Left lung (tissue), 14 donors: Measurements from ENCODE around the gene ZNF768. TPM values are rescaled to one million over a fixed set of nuclear protein-coding genes. Genes with fewer than 3 reads are reported as not detected.
A peak's percentile ranks its signal among the peaks of the same experiment; 100 is the strongest.

Experiments
- ATAC-seq: fragments of 200-7000 bp; cut with Tn5 transposase; one replicate; pipeline ENCODE4 v1.9.1; 2020; ENCODE audit warnings: moderate library complexity
- DNase-seq, 4 donors: peaks; one replicate each; pipeline ENCODE4 v3.0.0-alpha.2; 2013 to 2020
- H3K27ac ChIP-seq, 2 donors: fragments of 200-600 bp; sonication (generic) in 1 of 2; one replicate each; pipeline versions ENCODE4 v1.5.0 to v1.8.0; 2020 to 2021
- H3K27me3 ChIP-seq, 2 donors: fragments of 200-600 bp; sonication (generic) in 1 of 2; one replicate each; pipeline versions ENCODE4 v1.5.0 to v1.8.0; 2020 to 2021
- H3K36me3 ChIP-seq, 2 donors: fragments of 200-600 bp; sonication (generic) in 1 of 2; one replicate each; pipeline versions ENCODE4 v1.5.0 to v1.8.0; 2020 to 2021
- H3K4me1 ChIP-seq, 2 donors: fragments of 200-600 bp; one replicate each; pipeline ENCODE4 v1.8.0; 2021
- H3K4me3 ChIP-seq, 2 donors: fragments of 200-600 bp; sonication (generic) in 1 of 2; one replicate each; pipeline versions ENCODE4 v1.5.0 to v1.8.0; 2020 to 2021; ENCODE audit warnings: mild to moderate bottlenecking in 1 of 2
- H3K9me3 ChIP-seq, 2 donors: fragments of 200-600 bp; sonication (generic) in 1 of 2; one replicate each; pipeline versions ENCODE4 v1.5.0 to v1.8.0; 2020 to 2021
- intact Hi-C, 2 donors: fragments of 100-400 bp; cut with DNase I; formaldehyde crosslinking; loops; one replicate each; pipeline versions ENCODE4 v1.11.2 to v1.14.2; 2022
- long read RNA-seq, 12 donors: library from polyadenylated mRNA in 2 of 12; unstranded in 2 of 12; transcript quantifications; one replicate each; pipeline ENCODE4 v2.0.0 and lab custom pipeline, GENCODE V29; 2019 to 2026
- polyA plus RNA-seq, 6 donors: library from polyadenylated mRNA; unstranded; fragments of 120-200 nt; gene quantifications; one replicate each; pipeline ENCODE4 v1.2.1, GENCODE V29; 2013; ENCODE audit not compliant: insufficient read length in 6 of 6
- total RNA-seq, 2 donors: library from RNA; stranded (reverse); fragmentation: NEBNext Ultra II Directional; extraction: Animal tissue kit (Norgen Biotek cat#: 25700); gene quantifications; one replicate each; pipeline ENCODE4 v1.2.1, GENCODE V29; 2021
- TF ChIP-seq, protein P1 (sequence below), 2 donors: fragments of 200-600 bp; sonication (generic) in 1 of 2; IDR thresholded peaks; one replicate each; pipeline versions ENCODE4 v1.5.0 to v1.8.0; 2021; ENCODE audit warnings: antibody characterized with exemption in 2 of 2
- donor health status: DM: no; HTN: yes; CAD: no.
- donor health status: DM: no; HTN: no; CAD: no.

ZNF768 gene
- 10 to 100 TPM; 26.1 to 26.4 TPM for total RNA-seq
- polyA plus RNA-seq: 10 to 100 TPM; 31.6 to 42.2 (median 35.0) TPM
- long read RNA-seq, donor 1, transcript ZNF768-201 (2 exons, 2,315 nt): major isoform, 30 of 30 reads
- long read RNA-seq, donor 1, partial matches to known transcripts: 0 of 30 reads
- long read RNA-seq, donor 1, other reads (novel, unspliced or antisense): 0 of 30 reads
- long read RNA-seq, donor 2, transcript ZNF768-201 (2 exons, 2,315 nt): major isoform, 21 of 23 reads
- long read RNA-seq, donor 2, partial matches to known transcripts: 0 of 23 reads
- long read RNA-seq, donor 2, other reads (novel, unspliced or antisense): 0 of 23 reads
- long read RNA-seq, donor 3, transcript ZNF768-201 (2 exons, 2,315 nt): major isoform, 14 of 15 reads
- long read RNA-seq, donor 3, partial matches to known transcripts: 0 of 15 reads
- long read RNA-seq, donor 3, other reads (novel, unspliced or antisense): 0 of 15 reads
- long read RNA-seq, donor 4: 0 reads
- long read RNA-seq, donor 5, transcript ZNF768-201 (2 exons, 2,315 nt): major isoform, 18 of 18 reads
- long read RNA-seq, donor 5, partial matches to known transcripts: 0 of 18 reads
- long read RNA-seq, donor 5, other reads (novel, unspliced or antisense): 0 of 18 reads
- long read RNA-seq, donor 6, transcript ZNF768-201 (2 exons, 2,315 nt): major isoform, 11 of 12 reads
- long read RNA-seq, donor 6, partial matches to known transcripts: 0 of 12 reads
- long read RNA-seq, donor 6, other reads (novel, unspliced or antisense): 0 of 12 reads
- long read RNA-seq, donor 7, transcript ZNF768-201 (2 exons, 2,315 nt): major isoform, 5 of 5 reads
- long read RNA-seq, donor 7, partial matches to known transcripts: 0 of 5 reads
- long read RNA-seq, donor 7, other reads (novel, unspliced or antisense): 0 of 5 reads
- long read RNA-seq, donor 8, transcript ZNF768-201 (2 exons, 2,315 nt): major isoform, 27 of 27 reads
- long read RNA-seq, donor 8, partial matches to known transcripts: 0 of 27 reads
- long read RNA-seq, donor 8, other reads (novel, unspliced or antisense): 0 of 27 reads
- long read RNA-seq, donor 9: 0 reads
- long read RNA-seq, donor 10: 0 reads
- long read RNA-seq, donor 11: 0 reads
- long read RNA-seq, donor 12, transcript ZNF768-201 (2 exons, 2,315 nt): major isoform, 15 of 17 reads
- long read RNA-seq, donor 12, partial matches to known transcripts: 0 of 17 reads
- long read RNA-seq, donor 12, other reads (novel, unspliced or antisense): 0 of 17 reads

DNA sequence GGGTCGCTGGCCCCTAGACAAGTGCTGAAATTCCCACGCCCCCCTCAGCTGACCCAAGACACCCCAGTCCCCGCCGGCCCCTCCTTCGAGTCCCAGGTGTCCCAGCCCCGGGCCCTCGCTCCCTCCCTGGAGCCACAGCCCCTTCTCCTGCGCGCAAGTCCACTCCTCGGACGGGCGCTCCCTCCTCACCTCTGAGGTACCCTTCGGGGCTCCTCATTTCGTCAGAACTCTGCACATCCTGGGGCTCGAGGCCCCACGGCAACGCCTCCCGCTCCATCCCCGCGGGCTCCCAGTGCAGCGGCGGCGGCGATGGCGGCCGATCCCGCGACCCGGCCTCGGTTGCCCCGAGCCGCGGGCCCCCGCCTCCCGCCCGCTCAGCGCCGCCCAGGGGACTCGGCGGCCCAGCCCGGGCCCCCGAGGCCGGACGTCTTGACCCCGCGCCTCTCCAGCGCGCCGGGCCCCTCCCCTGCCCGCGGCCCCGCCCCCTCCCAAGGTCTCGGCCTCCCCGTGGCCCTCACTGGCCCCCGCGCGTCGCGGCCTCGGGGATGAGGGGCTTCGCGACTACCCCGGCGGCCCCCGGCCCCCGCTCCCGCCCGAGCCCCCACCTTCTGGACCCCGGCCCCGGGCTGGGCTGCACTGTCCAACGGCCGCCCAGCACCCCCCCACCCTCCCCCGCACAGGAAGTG is at the start of gene ZNF768:
Gene ZNF768, minus strand, starts transcription at position 430 of the 686 bp plus-strand sequence. Its CDS starts 153 bp downstream, at position 277.
- TF ChIP-seq, protein P1, sequence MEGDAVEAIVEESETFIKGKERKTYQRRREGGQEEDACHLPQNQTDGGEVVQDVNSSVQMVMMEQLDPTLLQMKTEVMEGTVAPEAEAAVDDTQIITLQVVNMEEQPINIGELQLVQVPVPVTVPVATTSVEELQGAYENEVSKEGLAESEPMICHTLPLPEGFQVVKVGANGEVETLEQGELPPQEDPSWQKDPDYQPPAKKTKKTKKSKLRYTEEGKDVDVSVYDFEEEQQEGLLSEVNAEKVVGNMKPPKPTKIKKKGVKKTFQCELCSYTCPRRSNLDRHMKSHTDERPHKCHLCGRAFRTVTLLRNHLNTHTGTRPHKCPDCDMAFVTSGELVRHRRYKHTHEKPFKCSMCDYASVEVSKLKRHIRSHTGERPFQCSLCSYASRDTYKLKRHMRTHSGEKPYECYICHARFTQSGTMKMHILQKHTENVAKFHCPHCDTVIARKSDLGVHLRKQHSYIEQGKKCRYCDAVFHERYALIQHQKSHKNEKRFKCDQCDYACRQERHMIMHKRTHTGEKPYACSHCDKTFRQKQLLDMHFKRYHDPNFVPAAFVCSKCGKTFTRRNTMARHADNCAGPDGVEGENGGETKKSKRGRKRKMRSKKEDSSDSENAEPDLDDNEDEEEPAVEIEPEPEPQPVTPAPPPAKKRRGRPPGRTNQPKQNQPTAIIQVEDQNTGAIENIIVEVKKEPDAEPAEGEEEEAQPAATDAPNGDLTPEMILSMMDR (IDR thresholded peaks at IDR 0.05): no peak
- intact Hi-C loops: no loop called here
- H3K27ac ChIP-seq: peak within 1 kb of the TSS; percentile 98 to 100
- peak in 2 of 4 donors; percentile 57 to 93 for DNase-seq
- no peaks in the 10 kb centered on the region for H3K27me3 ChIP-seq
- H3K4me1 ChIP-seq: peaks cover 14 to 37% of the 10 kb centered on the region in 2 donors
- peak within 1 kb of the TSS; percentile 86 to 87 for H3K4me3 ChIP-seq
- no peaks in the 10 kb centered on the region for H3K9me3 ChIP-seq
- peak; percentile 37 for ATAC-seq
- H3K36me3 ChIP-seq: peaks cover 0 to 28% of the 10 kb centered on the region in 2 donors

DNA sequence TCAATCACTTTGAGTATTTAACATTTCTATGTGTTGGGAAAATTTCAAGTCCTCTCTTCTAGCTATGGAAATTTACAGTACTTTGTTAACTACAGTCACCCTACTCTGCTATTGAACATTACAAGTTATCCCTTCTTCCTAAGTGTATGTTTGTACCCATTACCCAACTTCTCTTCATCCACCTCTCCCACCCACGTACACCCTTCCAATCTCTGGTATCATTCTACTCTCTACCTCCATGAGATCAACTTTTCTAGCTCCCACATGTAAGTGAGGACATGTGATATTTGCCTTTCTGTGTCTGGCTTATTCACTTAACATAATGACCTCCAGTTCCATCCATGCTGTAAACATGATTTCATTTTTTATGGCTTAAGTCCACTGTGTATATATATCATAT is 48.3 kb upstream of the ZNF768 start:
- Histone ChIP-seq H3K9me3 (no peaks in the 10 kb centered on the region), H3K4me1 (peaks cover 5 to 25% of the 10 kb centered on the region in 2 donors), H3K36me3 (peaks cover 0 to 31% of the 10 kb centered on the region in 2 donors), H3K27me3 (no peaks in the 10 kb centered on the region), H3K4me3 (no peak overlapping the region), H3K27ac (no peak overlapping the region)
- DNase-seq: no peak
- no peak for ATAC-seq
- TF ChIP-seq, protein P1 (IDR thresholded peaks at IDR 0.05): no peak
- intact Hi-C loops: no loop called here

DNA sequence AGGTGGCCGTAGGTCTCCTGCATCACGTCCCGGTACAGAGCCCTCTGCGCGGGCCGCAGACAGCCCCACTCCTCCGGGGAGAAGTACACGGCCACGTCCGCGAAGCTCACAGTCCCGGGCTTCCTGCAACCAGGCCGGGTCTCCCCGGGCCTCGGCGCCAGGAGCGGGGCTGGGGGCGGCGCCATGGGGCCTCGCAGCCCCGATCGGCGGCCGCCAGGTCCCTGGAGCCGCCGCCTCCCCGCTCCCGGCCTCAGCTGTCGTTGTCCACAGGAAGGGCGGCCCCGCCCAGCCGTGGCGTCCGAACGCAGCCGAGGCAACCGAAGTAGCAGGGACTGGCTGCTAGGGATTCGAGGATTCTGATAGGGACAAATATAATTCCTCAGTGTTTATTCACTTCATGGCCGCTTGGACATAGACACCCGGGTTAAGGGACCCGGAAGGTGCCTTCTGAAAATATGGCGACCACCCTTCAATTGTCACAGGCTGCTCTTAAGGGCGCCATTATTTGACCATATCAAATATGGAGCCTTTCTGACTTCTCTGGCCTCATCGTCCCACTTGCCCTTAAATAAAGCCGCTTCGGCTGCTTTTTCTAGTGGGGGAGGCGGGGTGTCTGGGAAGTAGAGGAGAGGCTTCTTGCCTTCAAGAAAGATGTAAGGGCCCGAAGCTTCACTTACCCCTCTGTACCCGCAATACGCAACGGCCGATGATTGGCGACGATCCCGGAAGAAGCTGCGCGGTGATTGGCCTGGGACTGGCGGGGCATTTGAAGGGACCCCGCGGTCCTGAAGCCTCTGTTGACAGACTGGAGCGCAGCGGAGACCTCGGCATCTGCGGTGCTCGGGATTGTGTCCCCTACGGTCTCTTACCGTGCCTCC is 45.3 kb upstream of the ZNF768 start, which contains the start of gene ZNF688:
Gene ZNF688, minus strand, starts transcription at position 270 of the 878 bp plus-strand sequence. Its CDS starts 85 bp downstream, at position 185.
- peak; percentile 89 for ATAC-seq
- no peaks in the 10 kb centered on the region for H3K27me3 ChIP-seq
- peaks cover 0 to 6% of the 10 kb centered on the region in 2 donors for H3K36me3 ChIP-seq
- DNase-seq: peak; percentile 95 to 98 (median 95)
- TF ChIP-seq, protein P1 (IDR thresholded peaks at IDR 0.05): no peak
- peaks cover 5 to 52% of the 10 kb centered on the region in 2 donors for H3K4me1 ChIP-seq
- H3K4me3 ChIP-seq: peak within 1 kb of the TSS; percentile 74 to 86
- no peaks in the 10 kb centered on the region for H3K9me3 ChIP-seq
- peak within 1 kb of the TSS; percentile 98 to 99 for H3K27ac ChIP-seq
- intact Hi-C loops: no loop called here
